GM20000 (cell line): ENCODE data around the gene SRF.

Experiments
- DNase-seq: peaks from one replicate; pipeline ENCODE4 v3.0.0; 2012; ENCODE audit warnings: low spot score
- TF ChIP-seq, protein P1 (sequence below): IDR thresholded peaks from 2 replicates; pipeline ENCODE4 v1.5.1; 2012; ENCODE audit warnings: mild to moderate bottlenecking, control low read depth; ENCODE audit errors: extremely low read depth, missing control alignments

The SRF gene

GRCh38 chr6:43219119-43219518, 48.0 kb downstream of the SRF start:
- no peak for DNase-seq
- TF ChIP-seq, protein P1, sequence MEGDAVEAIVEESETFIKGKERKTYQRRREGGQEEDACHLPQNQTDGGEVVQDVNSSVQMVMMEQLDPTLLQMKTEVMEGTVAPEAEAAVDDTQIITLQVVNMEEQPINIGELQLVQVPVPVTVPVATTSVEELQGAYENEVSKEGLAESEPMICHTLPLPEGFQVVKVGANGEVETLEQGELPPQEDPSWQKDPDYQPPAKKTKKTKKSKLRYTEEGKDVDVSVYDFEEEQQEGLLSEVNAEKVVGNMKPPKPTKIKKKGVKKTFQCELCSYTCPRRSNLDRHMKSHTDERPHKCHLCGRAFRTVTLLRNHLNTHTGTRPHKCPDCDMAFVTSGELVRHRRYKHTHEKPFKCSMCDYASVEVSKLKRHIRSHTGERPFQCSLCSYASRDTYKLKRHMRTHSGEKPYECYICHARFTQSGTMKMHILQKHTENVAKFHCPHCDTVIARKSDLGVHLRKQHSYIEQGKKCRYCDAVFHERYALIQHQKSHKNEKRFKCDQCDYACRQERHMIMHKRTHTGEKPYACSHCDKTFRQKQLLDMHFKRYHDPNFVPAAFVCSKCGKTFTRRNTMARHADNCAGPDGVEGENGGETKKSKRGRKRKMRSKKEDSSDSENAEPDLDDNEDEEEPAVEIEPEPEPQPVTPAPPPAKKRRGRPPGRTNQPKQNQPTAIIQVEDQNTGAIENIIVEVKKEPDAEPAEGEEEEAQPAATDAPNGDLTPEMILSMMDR: no peak

DNA sequence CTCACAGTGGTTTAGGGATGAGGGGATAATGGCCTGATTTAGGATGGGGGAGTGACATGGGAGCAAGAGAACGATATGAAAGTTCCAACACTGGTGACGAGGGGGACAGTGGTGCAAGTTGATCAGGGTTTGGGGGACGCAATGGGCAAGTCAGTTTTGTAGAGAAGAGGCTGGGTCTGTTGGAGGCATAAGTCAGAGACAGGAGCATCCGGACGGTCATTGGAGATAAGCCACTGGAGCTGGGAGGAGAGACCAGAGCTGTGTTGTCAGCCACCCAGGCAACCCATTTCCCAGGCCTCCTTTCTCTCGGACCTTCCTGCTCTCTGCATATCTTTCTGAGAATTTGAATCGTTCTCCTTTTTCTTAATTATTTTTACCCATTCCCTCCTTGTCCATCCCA, 48.7 kb downstream of the SRF start:
- no peak for DNase-seq
- TF ChIP-seq, protein P1: no peak

DNA sequence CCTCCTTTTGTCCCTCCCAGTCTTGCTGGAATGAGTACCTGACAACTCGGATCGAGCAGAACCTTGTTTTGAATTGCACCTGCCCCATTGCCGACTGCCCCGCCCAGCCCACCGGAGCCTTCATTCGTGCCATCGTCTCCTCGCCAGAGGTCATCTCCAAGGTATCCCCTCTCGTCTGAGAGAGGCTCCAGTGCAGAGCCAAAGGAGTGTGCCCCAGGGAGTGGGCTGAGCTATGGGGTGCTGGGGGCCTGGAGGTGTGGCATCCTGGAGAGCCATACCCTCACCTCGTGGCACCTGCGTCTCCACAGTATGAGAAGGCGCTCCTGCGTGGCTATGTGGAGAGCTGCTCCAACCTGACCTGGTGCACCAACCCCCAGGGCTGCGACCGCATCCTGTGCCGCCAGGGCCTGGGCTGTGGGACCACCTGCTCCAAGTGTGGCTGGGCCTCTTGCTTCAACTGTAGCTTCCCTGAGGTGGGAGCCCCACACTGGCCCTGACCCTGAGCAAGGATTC, 49.4 kb downstream of the SRF start:
- TF ChIP-seq, protein P1: no peak
- DNase-seq: no peak

DNA sequence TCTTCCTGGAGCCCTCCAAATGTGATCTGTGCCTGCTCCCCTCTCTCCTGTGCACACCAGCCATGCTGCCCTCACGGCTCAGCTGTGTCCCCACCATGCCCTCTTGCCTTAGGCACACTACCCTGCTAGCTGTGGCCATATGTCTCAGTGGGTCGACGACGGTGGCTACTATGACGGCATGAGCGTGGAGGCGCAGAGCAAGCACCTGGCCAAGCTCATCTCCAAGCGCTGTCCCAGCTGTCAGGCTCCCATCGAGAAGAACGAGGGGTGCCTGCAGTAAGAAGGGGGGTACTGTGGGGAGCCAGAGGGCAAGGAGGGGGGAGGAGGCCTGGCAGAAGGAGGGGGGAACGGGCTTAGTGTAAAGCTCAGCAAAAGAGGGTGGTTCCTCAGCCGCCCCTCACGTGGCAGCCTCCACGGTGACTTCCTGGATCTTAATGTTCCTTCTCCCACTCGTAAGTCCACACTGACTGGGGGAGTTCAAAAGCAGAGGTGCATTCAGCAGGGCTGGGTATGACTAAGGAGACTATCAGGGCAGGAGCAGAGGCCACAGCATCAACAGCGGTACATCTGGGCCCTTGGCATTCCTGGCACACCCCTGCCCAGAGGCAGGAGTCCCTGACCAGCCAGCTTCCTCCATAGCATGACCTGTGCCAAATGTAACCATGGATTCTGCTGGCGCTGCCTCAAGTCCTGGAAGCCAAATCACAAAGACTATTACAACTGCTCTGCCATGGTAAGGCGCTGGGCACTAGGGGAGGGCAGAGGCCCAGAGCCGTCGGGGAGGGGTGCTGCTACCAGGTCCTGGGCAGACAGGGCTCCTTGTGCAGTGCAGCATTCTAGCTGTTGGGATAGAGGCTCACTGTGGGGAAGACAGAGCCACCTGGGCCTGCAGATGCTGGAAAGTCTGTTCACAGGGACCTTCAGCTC, 50.2 kb downstream of the SRF start:
- TF ChIP-seq, protein P1: no peak
- DNase-seq: no peak

DNA sequence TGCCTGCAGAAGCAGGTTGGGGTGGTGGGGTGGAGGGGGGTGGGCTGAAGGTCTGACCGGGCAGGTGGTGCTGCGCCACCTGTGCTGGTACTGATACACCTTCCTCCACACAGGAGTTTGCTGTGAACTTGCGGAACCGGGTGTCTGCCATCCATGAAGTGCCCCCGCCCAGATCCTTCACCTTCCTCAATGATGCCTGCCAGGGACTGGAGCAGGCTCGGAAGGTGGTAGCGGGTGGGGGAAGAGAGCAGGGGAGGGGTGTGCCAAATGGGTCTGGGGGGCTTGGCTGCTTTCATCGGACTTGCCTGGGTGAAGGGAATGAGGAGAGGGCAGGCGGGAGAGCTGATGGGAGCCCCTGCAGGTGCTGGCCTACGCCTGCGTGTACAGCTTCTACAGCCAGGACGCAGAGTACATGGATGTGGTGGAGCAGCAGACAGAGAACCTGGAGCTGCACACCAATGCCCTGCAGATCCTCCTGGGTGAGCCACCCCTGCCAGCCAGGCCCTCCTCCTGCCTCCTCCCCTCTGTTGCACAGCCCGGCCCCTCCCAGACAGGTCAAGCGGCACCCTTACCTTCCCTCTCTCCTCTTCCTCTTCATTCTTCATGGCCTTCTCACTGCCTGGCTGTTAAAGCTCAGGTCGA, 51.5 kb downstream of the SRF start:
- TF ChIP-seq, protein P1: no peak
- no peak for DNase-seq

GRCh38 chr6:43223175-43223574, 52.1 kb downstream of the SRF start:
- TF ChIP-seq, protein P1: no peak
- DNase-seq: no peak
